Sigmoid colon (tissue), 7 donors: ENCODE data around the gene CSNK1D. TPM values are rescaled to one million over a fixed set of nuclear protein-coding genes. Genes with fewer than 3 reads are reported as not detected.

Source experiments
- DNase-seq: peaks from one replicate; pipeline ENCODE4 v3.0.0-alpha.2; 2019
- H3K27ac ChIP-seq, 4 donors: fragments of 200-600 bp; sonication (generic); one replicate each; pipeline ENCODE4 v1.5.1; 2016 to 2019; ENCODE audit warnings: mild to moderate bottlenecking in 1 of 4
- H3K27me3 ChIP-seq, 3 donors: fragments of 200-600 bp; sonication (generic); one replicate each; pipeline ENCODE4 v1.5.1; 2019; ENCODE audit warnings: mild to moderate bottlenecking in 1 of 3
- H3K36me3 ChIP-seq, 4 donors: fragments of 200-600 bp; sonication (generic); one replicate each; pipeline ENCODE4 v1.5.1; 2016 to 2019
- H3K4me1 ChIP-seq, 4 donors: fragments of 200-600 bp; sonication (generic); one replicate each; pipeline ENCODE4 v1.5.1; 2017 to 2019
- H3K4me3 ChIP-seq, 4 donors: fragments of 200-600 bp; sonication (generic); one replicate each; pipeline ENCODE4 v1.5.1; 2017 to 2019; ENCODE audit warnings: mild to moderate bottlenecking in 2 of 4, moderate library complexity in 1 of 4
- H3K9me3 ChIP-seq, 4 donors: fragments of 200-600 bp in 3 of 4; sonication (generic) in 3 of 4; one replicate each; pipeline versions ENCODE4 v1.5.1 to v1.6.1; 2013 to 2019
- CTCF ChIP-seq, 4 experiments: fragments of 450-650 bp in 3 of 4; fragments of 200-600 bp in 1 of 4; IDR thresholded peaks; one replicate each; pipeline ENCODE4 v1.5.1; 2016 to 2019; ENCODE audit warnings: antibody characterized with exemption in 4 of 4, mild to moderate bottlenecking in 3 of 4, moderate library complexity in 2 of 4
- EP300 ChIP-seq, 4 donors: sonication (generic); formaldehyde crosslinking; IDR thresholded peaks; one replicate each; pipeline ENCODE4 v1.6.1; 2017; ENCODE audit warnings: antibody characterized with exemption in 4 of 4
- POLR2A ChIP-seq, 2 donors: fragments of 450-650 bp; IDR thresholded peaks; one replicate each; pipeline ENCODE4 v1.6.1; 2016; ENCODE audit warnings: antibody characterized with exemption in 2 of 2, mild to moderate bottlenecking in 2 of 2, moderate library complexity in 2 of 2
- POLR2AphosphoS5 ChIP-seq, 4 donors: sonication (generic); formaldehyde crosslinking; IDR thresholded peaks; one replicate each; pipeline ENCODE4 v1.6.1; 2017; ENCODE audit warnings: antibody characterized with exemption in 4 of 4
- WGBS, 2 donors: extraction: QIAGEN DNeasy Blood & Tissue Kit; methylation state at CpG; one replicate each; pipeline ENCODE4 v1.1.7; 2013; 5-methylcytosine and 5-hydroxymethylcytosine counted together
- intact Hi-C: fragments of 100-400 bp; cut with DNase I; formaldehyde crosslinking; loops from one replicate; pipeline ENCODE4 v1.15.1; 2023
- polyA plus RNA-seq, 3 donors: library from polyadenylated mRNA; stranded (reverse); fragments of 200-250 nt; gene quantifications; one replicate each; pipeline ENCODE4 v1.2.3, GENCODE V29; 2013
- total RNA-seq, 4 donors: library from RNA; depleted of rRNA; stranded (reverse); fragments of >200 nt; gene quantifications; one replicate each; pipeline ENCODE4 v1.1.0, GENCODE V29; 2016
- donor health status: healthy with polysubstance abuse.
- donor health status: Bipolar disorder and iron deficiency.
- donor health status: healthy.

Gene CSNK1D
- total and polyA plus RNA-seq, 7 donors: 45.1 to 142 (median 55.9) TPM

GRCh38 chr17:82318169-82318498, 44.6 kb upstream of the CSNK1D start:
- Histone ChIP-seq H3K36me3 (no peaks in the 10 kb centered on the region), H3K9me3 (no peaks in the 10 kb centered on the region), H3K27me3 (peaks cover 19 to 39% (median 35%) of the 10 kb centered on the region in 3 donors), H3K27ac (no peak overlapping the region), H3K4me3 (no peak overlapping the region), H3K4me1 (peaks cover 0 to 11% (median 6%) of the 10 kb centered on the region in 4 donors)
- no peak for DNase-seq
- WGBS, 2 donors: 96 to 97% methylated on average over 20 of the region's 20 CpGs
- TF ChIP-seq EP300 (IDR thresholded peaks at IDR 0.05) (no peak), POLR2AphosphoS5 (IDR thresholded peaks at IDR 0.05) (no peak), CTCF (IDR thresholded peaks at IDR 0.05) (no peak), POLR2A (IDR thresholded peaks at IDR 0.05) (no peak)
- intact Hi-C loops: no loop called here

GRCh38 chr17:82317394-82318168, 44.1 kb upstream of the CSNK1D start, which contains the start of gene CD7:
CD7 (minus strand) TSS chr17:82317608; CDS start chr17:82317495, 113 bp downstream.
- peaks cover 0 to 11% (median 6%) of the 10 kb centered on the region in 4 donors for H3K4me1 ChIP-seq
- TF ChIP-seq POLR2AphosphoS5 (IDR thresholded peaks at IDR 0.05) (no peak), POLR2A (IDR thresholded peaks at IDR 0.05) (no peak), CTCF (IDR thresholded peaks at IDR 0.05) (no peak), EP300 (IDR thresholded peaks at IDR 0.05) (no peak)
- peaks cover 19 to 44% (median 35%) of the 10 kb centered on the region in 3 donors for H3K27me3 ChIP-seq
- no peak for DNase-seq
- no peaks in the 10 kb centered on the region for H3K9me3 ChIP-seq
- no peaks in the 10 kb centered on the region for H3K36me3 ChIP-seq
- intact Hi-C loops: no loop called here
- H3K4me3 ChIP-seq: no peak within 1 kb of the TSS
- WGBS, 2 donors: 75 to 83% methylated on average over 26 of the region's 26 CpGs
- no peak within 1 kb of the TSS for H3K27ac ChIP-seq

GRCh38 chr17:82316651-82317393, 43.3 kb upstream of the CSNK1D start:
- Histone ChIP-seq H3K27me3 (peaks cover 19 to 51% (median 35%) of the 10 kb centered on the region in 3 donors), H3K4me3 (no peak overlapping the region), H3K36me3 (no peaks in the 10 kb centered on the region), H3K27ac (no peak overlapping the region), H3K4me1 (peaks cover 0 to 11% (median 6%) of the 10 kb centered on the region in 4 donors), H3K9me3 (no peaks in the 10 kb centered on the region)
- DNase-seq: no peak
- 73 to 78% methylated on average over 29 of the region's 29 CpGs for WGBS, 2 donors
- intact Hi-C loops: no loop called here
- TF ChIP-seq POLR2A (IDR thresholded peaks at IDR 0.05) (no peak), POLR2AphosphoS5 (IDR thresholded peaks at IDR 0.05) (no peak), CTCF (IDR thresholded peaks at IDR 0.05) (no peak), EP300 (IDR thresholded peaks at IDR 0.05) (no peak)

- WGBS, 2 donors: 19 to 31% methylated on average over 36 of the region's 36 CpGs
- no peaks in the 10 kb centered on the region for H3K36me3 ChIP-seq
- DNase-seq: no peak
- TF ChIP-seq EP300 (IDR thresholded peaks at IDR 0.05): no peak
- TF ChIP-seq POLR2AphosphoS5 (IDR thresholded peaks at IDR 0.05): no peak
- TF ChIP-seq CTCF (IDR thresholded peaks at IDR 0.05): no peak
- no peak for TF ChIP-seq POLR2A (IDR thresholded peaks at IDR 0.05)
- intact Hi-C loops: no loop called here
- H3K27ac ChIP-seq: no peak overlapping the region
- H3K9me3 ChIP-seq: no peaks in the 10 kb centered on the region
- peaks cover 0 to 3% (median under 1%) of the 10 kb centered on the region in 4 donors for H3K4me1 ChIP-seq
- H3K4me3 ChIP-seq: peak overlapping the region in 1 of 4 donors; percentile 14
- H3K27me3 ChIP-seq: peaks cover 19 to 54% (median 38%) of the 10 kb centered on the region in 3 donors
Measured at GRCh38 chr17:82315703-82316358, 42.3 kb upstream of the CSNK1D start.
